K562 (cell line): ENCODE data around the gene ZNF593OS. TPM values are rescaled to one million over a fixed set of nuclear protein-coding genes. Genes with fewer than 3 reads are reported as not detected.

Source experiments
- ARID1B ChIP-seq: fragments of 450-650 bp; IDR thresholded peaks from 2 replicates; pipeline ENCODE4 v1.6.1; 2016; ENCODE audit warnings: antibody characterized with exemption, mild to moderate bottlenecking, inconsistent platforms
- BHLHE40 ChIP-seq: IDR thresholded peaks from 2 replicates; pipeline ENCODE4 v1.6.1; 2011; ENCODE audit warnings: low read length, improper control_type of control experiment
- CREBBP ChIP-seq: IDR thresholded peaks from one replicate; pipeline ENCODE4 v1.6.1; 2012; ENCODE audit warnings: low read depth, mild to moderate bottlenecking, control low read depth, inconsistent platforms, low read length
- GATAD2A ChIP-seq: fragments of 450-650 bp; IDR thresholded peaks from 2 replicates; pipeline ENCODE4 v1.6.1; 2017
- HINFP ChIP-seq: fragments of 450-650 bp; conservative IDR thresholded peaks from 2 replicates; pipeline ENCODE4 v1.6.1; 2016; ENCODE audit warnings: missing genetic modification characterization, low read depth, mild to moderate bottlenecking, control low read depth, missing compliant biosample characterization
- LCOR ChIP-seq: sonication (generic); formaldehyde crosslinking; IDR thresholded peaks from 2 replicates; pipeline ENCODE4 v1.8.0; 2022; ENCODE audit warnings: mild to moderate bottlenecking, missing genetic modification reagents
- MITF ChIP-seq: IDR thresholded peaks from 2 replicates; pipeline ENCODE4 v1.6.1; 2014; ENCODE audit warnings: antibody characterized with exemption
- MNT ChIP-seq, 2 experiments: fragments of 450-650 bp; conservative IDR thresholded peaks; 2 replicates each; pipeline ENCODE4 v1.6.1; 2017; ENCODE audit warnings: mild to moderate bottlenecking in 2 of 2, moderate library complexity in 2 of 2
- NBN ChIP-seq: fragments of 450-650 bp; IDR thresholded peaks from 2 replicates; pipeline ENCODE4 v1.6.1; 2016; ENCODE audit warnings: low read depth, mild to moderate bottlenecking
- NCOR1 ChIP-seq: fragments of 450-650 bp; IDR thresholded peaks from 2 replicates; pipeline ENCODE4 v1.6.1; 2016; ENCODE audit warnings: mild to moderate bottlenecking, moderate library complexity
- NFE2 ChIP-seq: IDR thresholded peaks from 2 replicates; pipeline ENCODE4 v1.6.1; 2014; ENCODE audit warnings: antibody characterized with exemption, low read depth
- NFXL1 ChIP-seq: fragments of 450-650 bp; formaldehyde crosslinking; IDR thresholded peaks from 2 replicates; pipeline ENCODE4 v1.4.0; 2021; ENCODE audit warnings: mild to moderate bottlenecking
- RBM15 ChIP-seq: fragments of 200-400 bp; formaldehyde crosslinking; IDR thresholded peaks from 2 replicates; pipeline ENCODE4 v1.6.1; 2018; ENCODE audit warnings: mild to moderate bottlenecking, low read length, moderate library complexity; ENCODE audit not compliant: insufficient read depth
- SREBF1 ChIP-seq: fragments of 150-350 bp; IDR thresholded peaks from 2 replicates; pipeline ENCODE4 v1.6.1; 2014; ENCODE audit warnings: antibody characterized with exemption, low read depth, low read length, borderline replicate concordance
- STAT5A ChIP-seq: IDR thresholded peaks from 2 replicates; pipeline ENCODE4 v1.6.1; 2012; ENCODE audit warnings: low read length, inconsistent platforms, borderline replicate concordance
- YBX1 ChIP-seq: fragments of 450-650 bp; IDR thresholded peaks from 2 replicates; pipeline ENCODE4 v1.7.1; 2016; ENCODE audit warnings: mild to moderate bottlenecking
- ZBTB12 ChIP-seq: fragments of 250-450 bp; sonication (Bioruptor Pico); IDR thresholded peaks from 2 replicates; pipeline ENCODE4 v1.4.0; 2020
- ZNF436 ChIP-seq: fragments of 250-450, 450-650 bp; sonication (Bioruptor Pico); formaldehyde crosslinking; IDR thresholded peaks from 2 replicates; pipeline ENCODE4 v1.7.0; 2020; ENCODE audit warnings: mild to moderate bottlenecking
- ZNF511 ChIP-seq: sonication (generic); formaldehyde crosslinking; IDR thresholded peaks from 2 replicates; pipeline ENCODE4 v1.8.0; 2022; ENCODE audit warnings: mild to moderate bottlenecking, missing genetic modification reagents
- ZNF586 ChIP-seq: fragments of 450-650 bp; formaldehyde crosslinking; conservative IDR thresholded peaks from 2 replicates; pipeline ENCODE4 v1.4.0; 2020; ENCODE audit warnings: mild to moderate bottlenecking, moderate library complexity
- ZNF707 ChIP-seq: fragments of 250-450 bp; sonication (Bioruptor Pico); conservative IDR thresholded peaks from 2 replicates; pipeline ENCODE4 v1.8.0; 2022; ENCODE audit warnings: inconsistent platforms, mild to moderate bottlenecking, moderate library complexity
- ZNF766 ChIP-seq: fragments of 200-800 bp; sonication (Bioruptor generic); conservative IDR thresholded peaks from 2 replicates; pipeline ENCODE4 v1.6.1; 2016; ENCODE audit warnings: missing genetic modification characterization, missing compliant biosample characterization
- polyA plus RNA-seq, 8 experiments: library from polyadenylated mRNA; depleted of rRNA in 4 of 8; stranded (reverse) in 5 of 8; unstranded in 3 of 8; fragments of >200 nt; fragmentation: Nextera tagmentation in 2 of 8; fragmentation: Illumina TruSeq in 1 of 8; extraction: Ambion mirVana in 2 of 8; extraction: Trizol in 1 of 8; gene quantifications; 2 replicates each; pipeline versions ENCODE4 v1.2.1 to v1.2.3, GENCODE V29; 2011 to 2014; ENCODE audit warnings: inconsistent platforms in 1 of 8, missing spikeins in 1 of 8
- total RNA-seq, 7 experiments: library from RNA; depleted of rRNA in 6 of 7; stranded (reverse); fragments of >200 nt in 6 of 7; fragmentation: Illumina TruSeq in 2 of 7; extraction: Trizol in 2 of 7; gene quantifications; 2 replicates each; pipeline versions ENCODE4 v1.2.1 to v1.2.3, GENCODE V29; 2011 to 2021; ENCODE audit warnings: low replicate concordance in 1 of 7

The ZNF593OS gene
- total and polyA plus RNA-seq, 9 of the 15 experiments (the other 6 are each of a cell fraction or from before 2014, with no cell fraction given), result 0.24 to 0.27 TPM; not detected in 7

- TF ChIP-seq MITF (no peak), NFE2 (peak; percentile 2; the same call in 1 of the 2 replicates), RBM15 (no peak), BHLHE40 (peak; percentile 90), YBX1 (no peak), ZNF707 (CRISPR knock-in tag) (no peak), LCOR (CRISPR knock-in tag) (no peak; the same call in 1 of the 2 replicates), ZNF586 (CRISPR knock-in tag) (no peak), NBN (0 out of 2 replicates have a peak, but pooled peaks have one; percentile 35), HINFP (tag) (peak; percentile 46; the same call in 1 of the 2 replicates), CREBBP (no peak), SREBF1 (no peak), ARID1B (peak; percentile 57; the same call in 1 of the 2 replicates), MNT (conservative IDR thresholded peaks at IDR 0.05) (0 out of 4 replicates have a peak, but pooled peaks have one; percentile 17 to 21), NFXL1 (CRISPR knock-in tag) (no peak), GATAD2A (0 out of 2 replicates have a peak, but pooled peaks have one; percentile 38), ZNF511 (CRISPR knock-in tag) (no peak), ZNF766 (CRISPR knock-in tag) (peak; percentile 70; the same call in 1 of the 2 replicates), NCOR1 (peak; percentile 25; the same call in 1 of the 2 replicates), STAT5A (0 out of 2 replicates have a peak, but pooled peaks have one; percentile 20), ZBTB12 (no peak), ZNF436 (CRISPR knock-in tag) (no peak)
Measured at GRCh38 chr1:26121854-26122773, 49.5 kb downstream of the ZNF593OS start (continued).
